Common myeloid progenitor, CD34-positive (primary cell): Measurements from ENCODE around the gene TIMP4.

ENCODE experiments used
- CTCF ChIA-PET: fragments of 350-600 bp; sonication (Branson Sonifier 250); formaldehyde crosslinking; loops from one replicate; lab custom pipeline; 2021; ENCODE audit warnings: antibody characterized with exemption; lab: Charles Lee
- POLR2A ChIA-PET: fragments of 350-600 bp; sonication (Branson Sonifier 250); formaldehyde crosslinking; loops from one replicate; lab custom pipeline; 2021; ENCODE audit warnings: antibody characterized with exemption; lab: Charles Lee
- DNase-seq, 3 donors: peaks; one replicate each; pipeline versions ENCODE4 v3.0.0 to v3.0.0-alpha.2; 2013
- H3K27ac ChIP-seq, 2 experiments: 1 replicate in 1 of 2; 2 replicates in 1 of 2; pipeline ENCODE4 v1.7.0; 2013; ENCODE audit warnings: inconsistent platforms in 2 of 2, low read length in 2 of 2, mild to moderate bottlenecking in 2 of 2, low read depth in 1 of 2, moderate library complexity in 1 of 2; ENCODE audit not compliant: severe bottlenecking in 2 of 2, insufficient read depth in 1 of 2, poor library complexity in 1 of 2
- H3K27me3 ChIP-seq, 5 experiments: replicated peaks in 2 of 5; 1 replicate in 3 of 5; 2 replicates in 2 of 5; pipeline versions ENCODE4 v1.6.1 to v1.7.0; 2013; ENCODE audit warnings: low read length in 4 of 5, mild to moderate bottlenecking in 2 of 5, moderate library complexity in 2 of 5, inconsistent platforms in 1 of 5; ENCODE audit not compliant: insufficient read depth in 5 of 5, control insufficient read depth in 4 of 5
- H3K36me3 ChIP-seq, 4 experiments: 1 replicate in 2 of 4; 2 replicates in 2 of 4; pipeline versions ENCODE4 v1.6.1 to v1.7.0; 2013; ENCODE audit warnings: low read length in 3 of 4, control low read depth in 1 of 4, mild to moderate bottlenecking in 1 of 4; ENCODE audit not compliant: control insufficient read depth in 4 of 4, insufficient read depth in 4 of 4
- H3K4me1 ChIP-seq, 4 experiments: 1 replicate in 3 of 4; 2 replicates in 1 of 4; pipeline versions ENCODE4 v1.6.1 to v1.7.1; 2013; ENCODE audit warnings: low read length in 3 of 4, mild to moderate bottlenecking in 3 of 4, control low read depth in 1 of 4, inconsistent platforms in 1 of 4, moderate library complexity in 1 of 4; ENCODE audit not compliant: control insufficient read depth in 4 of 4, insufficient read depth in 4 of 4; ENCODE audit errors: control extremely low read depth in 1 of 4
- H3K4me3 ChIP-seq, 7 experiments: 1 replicate in 4 of 7; 2 replicates in 3 of 7; pipeline versions ENCODE4 v1.5.1 to v1.7.0; 2013; ENCODE audit warnings: mild to moderate bottlenecking in 7 of 7, low read length in 6 of 7, moderate library complexity in 6 of 7, inconsistent platforms in 2 of 7, low read depth in 2 of 7, control low read depth in 1 of 7; ENCODE audit not compliant: insufficient read depth in 4 of 7, control insufficient read depth in 1 of 7; ENCODE audit errors: extremely low read depth in 1 of 7
- H3K9me3 ChIP-seq, 5 experiments: 1 replicate in 4 of 5; 2 replicates in 1 of 5; pipeline versions ENCODE4 v1.6.1 to v1.7.1; 2013; ENCODE audit warnings: low read length in 4 of 5, mild to moderate bottlenecking in 2 of 5, inconsistent platforms in 1 of 5, low read depth in 1 of 5, moderate library complexity in 1 of 5; ENCODE audit not compliant: control insufficient read depth in 4 of 5, insufficient read depth in 2 of 5; ENCODE audit errors: control extremely low read depth in 1 of 5
- WGBS: methylation state at CpG from one replicate; pipeline ENCODE4 v1.1.5; 2013; ENCODE audit not compliant: insufficient coverage; 5-methylcytosine and 5-hydroxymethylcytosine counted together

TIMP4 gene

DNA sequence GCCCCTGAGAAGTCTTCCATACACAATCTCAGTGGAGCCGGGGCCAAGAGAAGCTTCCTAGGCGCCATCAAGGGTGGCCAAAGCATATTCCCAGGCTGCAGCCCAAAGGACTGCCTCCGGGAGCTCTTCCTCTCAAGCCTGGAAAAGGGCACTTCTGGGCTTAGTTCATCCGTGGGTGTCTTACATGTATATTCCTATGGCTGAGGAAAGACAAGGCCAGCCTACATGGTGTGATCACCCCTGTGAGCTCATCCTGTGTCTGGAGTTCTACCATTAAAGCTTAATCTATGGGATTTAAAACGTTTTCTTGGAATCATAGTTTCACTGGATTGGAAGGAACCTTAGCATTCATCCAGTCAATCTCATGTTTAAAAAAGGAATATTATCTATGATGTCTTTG is 21.9 kb upstream of the TIMP4 start:
- no peaks in the 10 kb centered on the region for H3K9me3 ChIP-seq
- WGBS: 100% methylated on average over 4 of the region's 5 CpGs
- POLR2A ChIA-PET: no interaction called here
- DNase-seq: no peak
- CTCF ChIA-PET: interaction anchor here (1.2 to 2.1 kb wide), 2 partner anchors 8 to 20 kb away, joined by 3 to 6 read pairs; no protein-coding TSS in a partner anchor
- no peaks in the 10 kb centered on the region for H3K36me3 ChIP-seq
- no peak overlapping the region for H3K27ac ChIP-seq
- no peak overlapping the region for H3K4me3 ChIP-seq
- H3K27me3 ChIP-seq: peaks cover 0 to 2% (median 0%) of the 10 kb centered on the region in 5 experiments
- H3K4me1 ChIP-seq: peaks cover 8 to 27% (median 13%) of the 10 kb centered on the region in 4 experiments

DNA sequence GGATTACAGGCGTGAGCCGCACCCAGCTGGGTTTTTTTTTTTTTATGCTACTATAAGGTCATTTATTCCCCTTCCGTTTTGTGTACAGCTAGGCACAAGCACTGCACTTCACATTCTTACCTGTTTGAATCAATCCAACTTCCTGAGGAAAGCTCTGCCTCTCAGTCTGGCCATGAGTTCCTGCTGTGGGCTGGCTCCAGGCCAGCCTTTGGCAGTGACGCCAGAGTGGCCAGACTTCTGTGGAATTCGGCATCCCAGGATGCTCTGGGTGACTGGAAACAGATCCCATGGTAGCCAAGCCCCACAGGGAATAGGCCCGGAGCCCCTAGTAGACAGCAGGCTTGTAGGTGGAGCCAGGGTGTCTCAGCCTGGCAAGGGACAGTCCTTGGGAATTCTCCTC is 21.5 kb upstream of the TIMP4 start:
- Histone ChIP-seq H3K27me3 (peaks cover 0 to 2% (median 0%) of the 10 kb centered on the region in 5 experiments), H3K4me1 (peaks cover 8 to 27% (median 13%) of the 10 kb centered on the region in 4 experiments), H3K4me3 (no peak overlapping the region), H3K9me3 (no peaks in the 10 kb centered on the region), H3K27ac (no peak overlapping the region), H3K36me3 (no peaks in the 10 kb centered on the region)
- POLR2A ChIA-PET: no interaction called here
- no peak for DNase-seq
- CTCF ChIA-PET: interaction anchor here (1.3 to 2.1 kb wide), 2 partner anchors 8 to 20 kb away, joined by 3 to 6 read pairs; no protein-coding TSS in a partner anchor
- WGBS: 56% methylated on average over 3 of the region's 6 CpGs

DNA sequence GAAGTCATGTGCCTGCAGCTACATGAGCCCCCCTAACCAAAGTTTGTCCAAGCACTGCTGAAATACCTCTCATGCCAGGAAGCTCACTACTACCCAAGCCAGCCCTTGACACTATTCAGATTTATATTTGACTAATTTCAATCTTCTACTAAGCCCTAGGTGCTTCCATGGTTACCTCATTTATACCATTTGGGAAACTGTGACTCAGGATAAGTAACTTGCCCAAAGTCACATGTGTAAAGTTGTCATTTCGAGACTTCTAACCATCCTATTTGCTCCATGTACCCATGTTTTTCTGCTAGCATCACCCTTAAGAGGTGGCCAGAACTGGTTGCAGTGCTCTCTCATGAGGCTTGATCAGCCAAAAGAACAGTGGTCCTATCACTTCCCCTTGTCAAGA is 20.7 kb upstream of the TIMP4 start:
- Histone ChIP-seq H3K4me3 (no peak overlapping the region), H3K9me3 (no peaks in the 10 kb centered on the region), H3K4me1 (peaks cover 8 to 27% (median 13%) of the 10 kb centered on the region in 4 experiments), H3K27ac (no peak overlapping the region), H3K36me3 (no peaks in the 10 kb centered on the region), H3K27me3 (peaks cover 0 to 2% (median 0%) of the 10 kb centered on the region in 5 experiments)
- POLR2A ChIA-PET: no interaction called here
- 100% methylated on average over 1 of the region's 1 CpG for WGBS
- no peak for DNase-seq
- CTCF ChIA-PET: interaction anchor here (1.3 to 4.3 kb wide), 4 partner anchors 8 to 41 kb away, joined by 3 to 28 read pairs (median 4); no protein-coding TSS in a partner anchor

DNA sequence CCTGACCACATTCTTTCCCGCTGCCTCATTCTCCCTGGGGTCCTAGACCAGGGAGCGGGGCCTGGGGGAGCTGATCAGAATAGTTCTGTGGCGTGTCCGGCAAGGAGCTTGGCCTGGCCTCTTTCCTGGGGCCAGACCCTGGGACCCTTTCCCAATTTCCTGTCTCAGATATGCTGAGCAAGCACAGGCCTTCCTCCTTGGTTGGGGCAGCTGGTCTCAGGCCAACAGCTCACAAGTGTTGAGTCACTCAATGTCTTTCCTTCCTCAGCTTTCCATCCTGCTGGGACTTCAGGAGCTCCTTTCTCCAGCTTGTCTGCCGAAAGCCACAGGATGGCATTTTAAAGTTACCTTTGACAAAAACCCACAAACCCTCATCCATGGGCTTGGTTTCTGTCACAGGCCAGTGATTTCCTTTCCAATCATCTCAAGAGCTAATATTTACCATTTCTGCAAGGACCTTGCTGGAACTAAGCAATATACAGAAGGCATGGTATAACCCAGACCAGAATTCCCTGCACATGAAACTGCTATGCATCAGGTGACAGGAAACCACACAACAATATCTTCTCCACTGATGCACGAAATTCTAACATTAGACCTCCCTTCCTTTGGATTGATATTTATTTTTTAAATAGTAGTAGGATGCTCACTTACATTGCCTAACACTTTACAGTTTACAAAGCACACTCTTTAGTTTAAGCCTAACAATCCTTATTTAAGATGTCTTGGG is 19.5 kb upstream of the TIMP4 start:
- Histone ChIP-seq H3K4me1 (peaks cover 8 to 27% (median 13%) of the 10 kb centered on the region in 4 experiments), H3K27ac (no peak overlapping the region), H3K4me3 (no peak overlapping the region), H3K27me3 (peaks cover 0 to 2% (median 0%) of the 10 kb centered on the region in 5 experiments), H3K36me3 (no peaks in the 10 kb centered on the region), H3K9me3 (peaks cover 0 to 1% (median 0%) of the 10 kb centered on the region in 5 experiments)
- POLR2A ChIA-PET: interaction anchor here (0.6 kb wide), 1 partner anchor 11 kb away, joined by 3 read pairs; no protein-coding TSS in a partner anchor
- 40% methylated on average over 5 of the region's 6 CpGs for WGBS
- CTCF ChIA-PET: interaction anchor here (0.7 to 4.3 kb wide), 12 partner anchors 10 to 300 kb away, joined by 3 to 35 read pairs (median 4); no protein-coding TSS in a partner anchor
- no peak for DNase-seq

DNA sequence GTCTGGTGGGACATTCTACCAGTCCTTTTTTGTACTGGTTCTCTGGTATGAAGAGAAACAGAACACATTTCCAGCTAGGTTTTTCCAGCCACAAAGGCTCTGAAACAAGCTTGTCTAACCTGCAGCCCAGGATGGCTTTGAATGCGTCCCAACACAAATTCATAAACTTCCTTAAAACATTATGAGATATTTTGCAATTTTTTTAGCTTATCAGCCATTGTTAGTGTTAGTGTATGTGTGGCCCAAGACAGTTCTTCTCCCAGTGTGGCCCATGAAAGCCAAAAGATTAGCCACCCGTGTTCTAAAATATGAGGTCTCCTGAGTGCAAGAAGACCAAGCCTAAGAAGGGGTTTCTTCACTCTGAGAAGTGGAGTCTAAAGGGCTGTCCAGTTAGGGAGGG is 18.4 kb upstream of the TIMP4 start:
- no peak overlapping the region for H3K27ac ChIP-seq
- peaks cover 8 to 27% (median 13%) of the 10 kb centered on the region in 4 experiments for H3K4me1 ChIP-seq
- POLR2A ChIA-PET: no interaction called here
- WGBS: 100% methylated on average over 1 of the region's 2 CpGs
- no peaks in the 10 kb centered on the region for H3K27me3 ChIP-seq
- no peak for DNase-seq
- peaks cover 0 to 13% (median 8%) of the 10 kb centered on the region in 5 experiments for H3K9me3 ChIP-seq
- no peak overlapping the region for H3K4me3 ChIP-seq
- CTCF ChIA-PET: interaction anchor here (0.6 to 4.3 kb wide), 18 partner anchors 9 to 412 kb away, joined by 3 to 35 read pairs (median 6); no protein-coding TSS in a partner anchor
- H3K36me3 ChIP-seq: no peaks in the 10 kb centered on the region

DNA sequence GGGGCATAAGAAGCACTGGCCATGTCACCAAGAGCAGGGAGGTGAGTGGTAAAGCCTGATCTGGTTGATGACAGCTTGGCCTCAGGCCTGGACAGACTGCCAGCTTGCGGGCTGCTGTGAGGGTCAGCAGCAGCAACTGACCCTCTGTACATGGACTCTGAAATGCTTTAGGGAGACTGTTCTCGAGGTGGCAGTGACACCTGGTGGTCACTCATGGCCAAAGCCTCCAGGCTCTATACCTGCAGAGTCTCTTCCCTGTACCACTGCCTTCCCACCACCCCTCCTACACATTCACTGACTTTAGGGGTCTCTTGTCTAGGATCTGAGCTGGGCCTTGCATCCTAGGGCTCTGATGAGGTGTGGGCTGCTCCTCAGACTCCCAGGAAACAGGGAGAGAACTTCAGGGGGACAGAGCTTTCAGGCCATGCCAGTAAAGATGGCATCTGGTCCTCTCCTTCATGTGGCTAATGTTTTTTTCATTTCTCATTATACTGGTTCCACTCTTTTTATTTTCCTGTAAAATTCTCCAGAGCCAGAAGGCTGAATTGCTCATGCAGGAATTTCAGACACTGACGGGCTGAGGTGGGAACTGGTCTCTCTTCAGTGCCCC is 17.2 kb upstream of the TIMP4 start:
- Histone ChIP-seq H3K9me3 (peaks cover 0 to 17% (median 12%) of the 10 kb centered on the region in 5 experiments), H3K27me3 (no peaks in the 10 kb centered on the region), H3K4me1 (peaks cover 8 to 28% (median 13%) of the 10 kb centered on the region in 4 experiments), H3K36me3 (no peaks in the 10 kb centered on the region), H3K4me3 (no peak overlapping the region), H3K27ac (no peak overlapping the region)
- 72% methylated on average over 3 of the region's 3 CpGs for WGBS
- ChIA-PET CTCF (interaction anchor here (0.7 to 4.3 kb wide), 28 partner anchors 9 to 795 kb away, joined by 3 to 35 read pairs (median 4); no protein-coding TSS in a partner anchor), POLR2A (no interaction called here)
- DNase-seq: peak; percentile 22 to 46 (median 30)
